ENCODE results near the gene FAM181A. TPM values are rescaled to one million over a fixed set of nuclear protein-coding genes. Genes with fewer than 3 reads are reported as not detected.

The FAM181A gene
- total RNA-seq, 4 donors from 2014 or later = not detected

- TF ChIP-seq CTCF (IDR thresholded peaks at IDR 0.05) (no peak), POLR2A (IDR thresholded peaks at IDR 0.05) (no peak), POLR2AphosphoS5 (IDR thresholded peaks at IDR 0.05) (no peak), EP300 (IDR thresholded peaks at IDR 0.05) (no peak)
- Histone ChIP-seq H3K4me3 (no peak overlapping the region), H3K9me3 (no peaks in the 10 kb centered on the region), H3K27me3 (peaks cover under 1% of the 10 kb centered on the region), H3K27ac (no peak overlapping the region), H3K4me1 (peaks cover 7% of the 10 kb centered on the region), H3K36me3 (no peaks in the 10 kb centered on the region)
- WGBS = 90% methylated on average over 5 of the region's 5 CpGs
- DNase-seq (ENCODE audit: low spot score in 2 of 2) = no peak
These were observed 29.7 kb upstream of the FAM181A start for GRCh38 chr14:93897476-93897845.

GRCh38 chr14:93898081-93898611 is 29.0 kb upstream of the FAM181A start:
- Histone ChIP-seq H3K9me3 (no peaks in the 10 kb centered on the region), H3K36me3 (no peaks in the 10 kb centered on the region), H3K4me1 (peaks cover 3% of the 10 kb centered on the region), H3K27me3 (peaks cover 7% of the 10 kb centered on the region), H3K27ac (no peak overlapping the region), H3K4me3 (no peak overlapping the region)
- TF ChIP-seq POLR2AphosphoS5 (IDR thresholded peaks at IDR 0.05) (no peak), CTCF (IDR thresholded peaks at IDR 0.05) (no peak), POLR2A (IDR thresholded peaks at IDR 0.05) (no peak), EP300 (IDR thresholded peaks at IDR 0.05) (no peak)
- WGBS = 88% methylated on average over 5 of the region's 15 CpGs
- no peak for DNase-seq (ENCODE audit: low spot score in 2 of 2)

GRCh38 chr14:93898731-93899130 is 28.4 kb upstream of the FAM181A start:
- H3K9me3 ChIP-seq = no peaks in the 10 kb centered on the region
- H3K4me3 ChIP-seq = no peak overlapping the region
- TF ChIP-seq CTCF (IDR thresholded peaks at IDR 0.05) (no peak), EP300 (IDR thresholded peaks at IDR 0.05) (no peak), POLR2A (IDR thresholded peaks at IDR 0.05) (no peak), POLR2AphosphoS5 (IDR thresholded peaks at IDR 0.05) (no peak)
- peaks cover 13% of the 10 kb centered on the region for H3K27me3 ChIP-seq
- no peak overlapping the region for H3K27ac ChIP-seq
- 86% methylated on average over 5 of the region's 5 CpGs for WGBS
- H3K36me3 ChIP-seq = no peaks in the 10 kb centered on the region
- no peaks in the 10 kb centered on the region for H3K4me1 ChIP-seq
- DNase-seq (ENCODE audit: low spot score in 2 of 2) = no peak

GRCh38 chr14:93901813-93902212 is 25.3 kb upstream of the FAM181A start:
- DNase-seq (ENCODE audit: low spot score in 2 of 2) = no peak
- H3K27me3 ChIP-seq = peaks cover 18% of the 10 kb centered on the region
- no peaks in the 10 kb centered on the region for H3K36me3 ChIP-seq
- no peak overlapping the region for H3K4me3 ChIP-seq
- peaks cover 2% of the 10 kb centered on the region for H3K4me1 ChIP-seq
- H3K9me3 ChIP-seq = no peaks in the 10 kb centered on the region
- TF ChIP-seq CTCF (IDR thresholded peaks at IDR 0.05) = no peak
- no peak for TF ChIP-seq POLR2A (IDR thresholded peaks at IDR 0.05)
- TF ChIP-seq POLR2AphosphoS5 (IDR thresholded peaks at IDR 0.05) = no peak
- TF ChIP-seq EP300 (IDR thresholded peaks at IDR 0.05) = no peak
- WGBS = 72% methylated on average over 6 of the region's 6 CpGs
- no peak overlapping the region for H3K27ac ChIP-seq

GRCh38 chr14:93902619-93903307 is 24.4 kb upstream of the FAM181A start:
- peaks cover 2% of the 10 kb centered on the region for H3K4me1 ChIP-seq
- no peak for TF ChIP-seq POLR2A (IDR thresholded peaks at IDR 0.05)
- DNase-seq (ENCODE audit: low spot score in 2 of 2) = no peak
- no peak overlapping the region for H3K27ac ChIP-seq
- peaks cover 18% of the 10 kb centered on the region for H3K27me3 ChIP-seq
- 95% methylated on average over 10 of the region's 13 CpGs for WGBS
- no peak overlapping the region for H3K4me3 ChIP-seq
- no peaks in the 10 kb centered on the region for H3K9me3 ChIP-seq
- H3K36me3 ChIP-seq = no peaks in the 10 kb centered on the region

Data from suprapubic skin (tissue), 4 donors.